ENCODE data around the gene SLC11A2.

SLC11A2 gene

GRCh38 chr12:50949801-50950302 is 76.3 kb downstream of the SLC11A2 start:
- no peak for DNase-seq (ENCODE audit: extremely low read depth, low read depth)
- no peak for TF ChIP-seq CTCF (IDR thresholded peaks at IDR 0.05; ENCODE audit: low read depth, low read length)

- no peak for DNase-seq (ENCODE audit: extremely low read depth, low read depth)
Observed at GRCh38 chr12:50948798-50949197, 77.4 kb downstream of the SLC11A2 start.

GRCh38 chr12:50947933-50948626 is 78.1 kb downstream of the SLC11A2 start:
- DNase-seq (ENCODE audit: extremely low read depth, low read depth): no peak
- no peak for TF ChIP-seq CTCF (IDR thresholded peaks at IDR 0.05; ENCODE audit: low read depth, low read length)

More at GRCh38 chr12:50948798-50949197, 77.4 kb downstream of the SLC11A2 start:
- no peak for TF ChIP-seq CTCF (IDR thresholded peaks at IDR 0.05; ENCODE audit: low read depth, low read length)

GRCh38 chr12:50937653-50938052 is 88.5 kb downstream of the SLC11A2 start:
- no peak for TF ChIP-seq CTCF (IDR thresholded peaks at IDR 0.05; ENCODE audit: low read depth, low read length)
- no peak for DNase-seq (ENCODE audit: extremely low read depth, low read depth)

- no peak for DNase-seq (ENCODE audit: extremely low read depth, low read depth)
Observed at GRCh38 chr12:50936821-50937530, 89.2 kb downstream of the SLC11A2 start.

GRCh38 chr12:50934981-50935807 is 91.0 kb downstream of the SLC11A2 start:
- TF ChIP-seq CTCF (IDR thresholded peaks at IDR 0.05; ENCODE audit: low read depth, low read length): no peak
- DNase-seq (ENCODE audit: extremely low read depth, low read depth): peak; percentile 18

More at GRCh38 chr12:50936821-50937530, 89.2 kb downstream of the SLC11A2 start:
- no peak for TF ChIP-seq CTCF (IDR thresholded peaks at IDR 0.05; ENCODE audit: low read depth, low read length)
